ENCODE results near the gene BIN2. TPM values are rescaled to one million over a fixed set of nuclear protein-coding genes. Genes with fewer than 3 reads are reported as not detected.

The BIN2 gene
- total and polyA plus RNA-seq, 2 of the 13 experiments (the other 11 are each of a cell fraction or from before 2014, with no cell fraction given), result not detected

DNA sequence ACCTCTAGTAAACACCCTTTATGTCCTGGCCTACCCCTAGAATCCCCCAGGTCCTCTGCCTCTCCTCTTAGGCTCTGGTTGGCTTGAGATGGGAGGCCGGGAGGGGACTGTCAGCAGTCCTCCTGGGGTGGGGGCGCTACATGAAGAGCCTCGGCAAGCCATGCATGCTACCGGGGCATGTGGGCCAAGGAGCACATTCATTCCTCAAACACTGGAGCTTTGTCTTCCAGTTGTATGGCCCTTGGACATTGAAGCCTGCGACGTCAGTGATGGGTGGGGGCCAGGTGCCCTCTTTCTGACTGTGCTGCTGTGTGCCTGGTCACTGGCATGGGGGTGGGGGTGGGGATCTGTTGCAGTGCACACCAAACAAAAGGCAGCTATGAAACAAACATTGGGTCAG lies 38.3 kb upstream of the BIN2 start (continued):
- TF ChIP-seq ATF2 (CRISPR knock-in tag; IDR thresholded peaks at IDR 0.05), result no peak
- no peak for TF ChIP-seq ZNF10 (CRISPR knock-in tag; IDR thresholded peaks at IDR 0.05; ENCODE audit: borderline replicate concordance, low read depth)
- no peak for TF ChIP-seq NBN (conservative IDR thresholded peaks at IDR 0.05)
- TF ChIP-seq ZNF3 (CRISPR knock-in tag; IDR thresholded peaks at IDR 0.05), result no peak
- TF ChIP-seq, protein P1, sequence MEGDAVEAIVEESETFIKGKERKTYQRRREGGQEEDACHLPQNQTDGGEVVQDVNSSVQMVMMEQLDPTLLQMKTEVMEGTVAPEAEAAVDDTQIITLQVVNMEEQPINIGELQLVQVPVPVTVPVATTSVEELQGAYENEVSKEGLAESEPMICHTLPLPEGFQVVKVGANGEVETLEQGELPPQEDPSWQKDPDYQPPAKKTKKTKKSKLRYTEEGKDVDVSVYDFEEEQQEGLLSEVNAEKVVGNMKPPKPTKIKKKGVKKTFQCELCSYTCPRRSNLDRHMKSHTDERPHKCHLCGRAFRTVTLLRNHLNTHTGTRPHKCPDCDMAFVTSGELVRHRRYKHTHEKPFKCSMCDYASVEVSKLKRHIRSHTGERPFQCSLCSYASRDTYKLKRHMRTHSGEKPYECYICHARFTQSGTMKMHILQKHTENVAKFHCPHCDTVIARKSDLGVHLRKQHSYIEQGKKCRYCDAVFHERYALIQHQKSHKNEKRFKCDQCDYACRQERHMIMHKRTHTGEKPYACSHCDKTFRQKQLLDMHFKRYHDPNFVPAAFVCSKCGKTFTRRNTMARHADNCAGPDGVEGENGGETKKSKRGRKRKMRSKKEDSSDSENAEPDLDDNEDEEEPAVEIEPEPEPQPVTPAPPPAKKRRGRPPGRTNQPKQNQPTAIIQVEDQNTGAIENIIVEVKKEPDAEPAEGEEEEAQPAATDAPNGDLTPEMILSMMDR (CRISPR knock-in tag; IDR thresholded peaks at IDR 0.05), result peak; percentile 41
- TF ChIP-seq NR2F1 (CRISPR knock-in tag; IDR thresholded peaks at IDR 0.05), result no peak
- no peak for TF ChIP-seq ZNF484 (CRISPR knock-in tag; IDR thresholded peaks at IDR 0.05; ENCODE audit: borderline replicate concordance, low read depth)
- no peak for TF ChIP-seq FOSL1 (CRISPR knock-in tag; IDR thresholded peaks at IDR 0.05; ENCODE audit: borderline replicate concordance)
- TF ChIP-seq ZNF772 (CRISPR knock-in tag; IDR thresholded peaks at IDR 0.05), result no peak
- TF ChIP-seq ZFX (CRISPR knock-in tag; IDR thresholded peaks at IDR 0.05; ENCODE audit: low read depth), result no peak; the same call in 1 of the 2 replicates
- TF ChIP-seq ZNF704 (CRISPR knock-in tag; IDR thresholded peaks at IDR 0.05; ENCODE audit: borderline replicate concordance), result no peak
- 0 out of 2 replicates have a peak, but pooled peaks have one; percentile 28 for TF ChIP-seq SOX5 (CRISPR knock-in tag; IDR thresholded peaks at IDR 0.05; ENCODE audit: borderline replicate concordance)
- TF ChIP-seq MBD4 (IDR thresholded peaks at IDR 0.05; ENCODE audit: borderline replicate concordance, low read length), result no peak
- TF ChIP-seq YY1 (IDR thresholded peaks at IDR 0.05; ENCODE audit: insufficient read depth, insufficient replicate concordance, low read depth, low read length), result peak; percentile 84
- 0 out of 2 replicates have a peak, but pooled peaks have one; percentile 47 for TF ChIP-seq HNRNPL (IDR thresholded peaks at IDR 0.05; ENCODE audit: low read depth, low read length)
- TF ChIP-seq KMT2A (CRISPR knock-in tag; IDR thresholded peaks at IDR 0.05), result no peak
- TF ChIP-seq, protein P2, sequence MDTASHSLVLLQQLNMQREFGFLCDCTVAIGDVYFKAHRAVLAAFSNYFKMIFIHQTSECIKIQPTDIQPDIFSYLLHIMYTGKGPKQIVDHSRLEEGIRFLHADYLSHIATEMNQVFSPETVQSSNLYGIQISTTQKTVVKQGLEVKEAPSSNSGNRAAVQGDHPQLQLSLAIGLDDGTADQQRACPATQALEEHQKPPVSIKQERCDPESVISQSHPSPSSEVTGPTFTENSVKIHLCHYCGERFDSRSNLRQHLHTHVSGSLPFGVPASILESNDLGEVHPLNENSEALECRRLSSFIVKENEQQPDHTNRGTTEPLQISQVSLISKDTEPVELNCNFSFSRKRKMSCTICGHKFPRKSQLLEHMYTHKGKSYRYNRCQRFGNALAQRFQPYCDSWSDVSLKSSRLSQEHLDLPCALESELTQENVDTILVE (CRISPR knock-in tag; IDR thresholded peaks at IDR 0.05), result no peak
- no peak for TF ChIP-seq ZNF501 (CRISPR knock-in tag; IDR thresholded peaks at IDR 0.05)
- no peak for TF ChIP-seq ZKSCAN8 (CRISPR knock-in tag; IDR thresholded peaks at IDR 0.05; ENCODE audit: borderline replicate concordance)
- TF ChIP-seq CSRNP1 (CRISPR knock-in tag; IDR thresholded peaks at IDR 0.05), result no peak
- TF ChIP-seq ZNF891 (CRISPR knock-in tag; IDR thresholded peaks at IDR 0.05), result no peak
- TF ChIP-seq CBX5 (CRISPR knock-in tag; IDR thresholded peaks at IDR 0.05; ENCODE audit: borderline replicate concordance), result no peak
- TF ChIP-seq ATF4 (CRISPR knock-in tag; IDR thresholded peaks at IDR 0.05), result no peak

Data from HepG2 (cell line).